ENCODE results near the gene CBLL1.

DNA sequence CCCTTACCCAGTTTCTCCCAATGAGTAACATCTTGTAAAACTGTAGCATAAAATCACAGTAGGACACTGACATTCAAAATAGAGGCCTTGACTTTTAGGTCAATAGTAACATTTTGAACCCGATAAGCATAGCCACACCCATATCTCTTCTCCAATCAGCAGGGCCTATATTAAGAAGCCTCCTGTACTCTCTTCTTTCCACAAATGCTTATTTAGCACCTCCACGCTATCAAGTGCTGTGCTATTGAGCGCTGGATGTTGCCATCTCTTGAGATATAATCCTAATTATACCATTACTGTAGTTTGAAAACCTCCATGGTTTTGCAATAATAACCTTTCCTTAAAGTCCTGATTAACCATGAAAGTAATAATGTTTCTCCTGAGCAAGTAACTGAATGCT lies 40.1 kb upstream of the CBLL1 start:
- TF ChIP-seq CTCF (conservative IDR thresholded peaks at IDR 0.05; ENCODE audit: low read depth, low read length) (no peak), FOS (IDR thresholded peaks at IDR 0.05; ENCODE audit: low read depth, low read length) (no peak), RAD21 (IDR thresholded peaks at IDR 0.05; ENCODE audit: low read length) (no peak), SMC3 (IDR thresholded peaks at IDR 0.05; ENCODE audit: low read depth, low read length) (no peak), POLR2A (IDR thresholded peaks at IDR 0.05; ENCODE audit: low read depth, low read length) (no peak), RFX5 (IDR thresholded peaks at IDR 0.05; ENCODE audit: low read depth, low read length) (no peak), CEBPB (IDR thresholded peaks at IDR 0.05; ENCODE audit: low read depth, low read length) (no peak), RCOR1 (IDR thresholded peaks at IDR 0.05; ENCODE audit: insufficient replicate concordance, low read length) (no peak), BHLHE40 (IDR thresholded peaks at IDR 0.05; ENCODE audit: low read depth, low read length) (no peak), USF2 (IDR thresholded peaks at IDR 0.05; ENCODE audit: low read depth, low read length) (no peak), MAZ (IDR thresholded peaks at IDR 0.05; ENCODE audit: borderline replicate concordance, low read depth, low read length) (no peak), ELK1 (IDR thresholded peaks at IDR 0.05; ENCODE audit: borderline replicate concordance, low read depth, low read length) (no peak)

All from IMR-90 (cell line).